ENCODE results near the gene CNTLN. TPM values are rescaled to one million over a fixed set of nuclear protein-coding genes. Genes with fewer than 3 reads are reported as not detected.
"Not testable (repeated sequence)": the region's sequence is repeated elsewhere in the genome, so short reads cannot be mapped to it uniquely, and the experiment has no call there.

CNTLN gene
- total RNA-seq, 2 experiments from 2014 or later = 1.1 to 1.2 TPM

- DNase-seq (no peak), ATAC-seq (no peak)
- ChIA-PET POLR2A (no interaction called here), CTCF (no interaction called here)
- Mint-ChIP-seq H3K9me3 (ENCODE audit: low read depth) (no peaks in the 10 kb centered on the region), H3K27me3 (no peaks in the 10 kb centered on the region), H3K27ac (no peak overlapping the region), H3K4me1 (no peaks in the 10 kb centered on the region), H3K4me3 (no peak overlapping the region), H3K36me3 (ENCODE audit: low read depth) (no peaks in the 10 kb centered on the region)
- intact Hi-C loops (cut with DNase I, micrococcal nuclease) = no loop called here
Observed at GRCh38 chr9:17486396-17486795, 351.6 kb downstream of the CNTLN start.

- no peaks in the 10 kb centered on the region for H3K27me3 Mint-ChIP-seq
- ChIA-PET CTCF (no interaction called here), POLR2A (no interaction called here)
- DNase-seq = no peak
- no peak overlapping the region for H3K27ac Mint-ChIP-seq
- no peaks in the 10 kb centered on the region for H3K4me1 Mint-ChIP-seq
- intact Hi-C loops (cut with DNase I, micrococcal nuclease) = no loop called here
- no peak overlapping the region for H3K4me3 Mint-ChIP-seq
- no peaks in the 10 kb centered on the region for H3K36me3 Mint-ChIP-seq (ENCODE audit: low read depth)
- ATAC-seq = no peak
- H3K9me3 Mint-ChIP-seq (ENCODE audit: low read depth) = no peaks in the 10 kb centered on the region
Observed at GRCh38 chr9:17487467-17487866, 352.6 kb downstream of the CNTLN start.

- CTCF ChIA-PET = interaction anchor here (0.7 to 2.0 kb wide), 3 partner anchors 26 to 538 kb away, joined by 3 to 5 read pairs (median 3); no protein-coding TSS in a partner anchor
- Mint-ChIP-seq H3K36me3 (ENCODE audit: low read depth) (no peaks in the 10 kb centered on the region), H3K27ac (no peak overlapping the region), H3K4me3 (no peak overlapping the region), H3K27me3 (no peaks in the 10 kb centered on the region), H3K4me1 (no peaks in the 10 kb centered on the region), H3K9me3 (ENCODE audit: low read depth) (no peaks in the 10 kb centered on the region)
- DNase-seq (no peak), ATAC-seq (no peak)
- POLR2A ChIA-PET = no interaction called here
- intact Hi-C loops (cut with DNase I, micrococcal nuclease) = no loop called here
Observed at GRCh38 chr9:17488662-17489061, 353.8 kb downstream of the CNTLN start.

GRCh38 chr9:17490110-17490509 lies 355.3 kb downstream of the CNTLN start:
- Mint-ChIP-seq H3K9me3 (ENCODE audit: low read depth) (no peaks in the 10 kb centered on the region), H3K4me1 (no peaks in the 10 kb centered on the region), H3K27me3 (no peaks in the 10 kb centered on the region), H3K4me3 (no peak overlapping the region), H3K27ac (no peak overlapping the region), H3K36me3 (ENCODE audit: low read depth) (no peaks in the 10 kb centered on the region)
- ATAC-seq (no peak), DNase-seq (no peak)
- ChIA-PET POLR2A (no interaction called here), CTCF (interaction anchor here (2.0 kb wide), 1 partner anchor 27 kb away, joined by 5 read pairs; no protein-coding TSS in a partner anchor)
- intact Hi-C loops (cut with DNase I, micrococcal nuclease) = no loop called here

GRCh38 chr9:17491780-17492179 lies 356.9 kb downstream of the CNTLN start:
- POLR2A ChIA-PET = no interaction called here
- H3K36me3 Mint-ChIP-seq (ENCODE audit: low read depth) = no peaks in the 10 kb centered on the region
- H3K9me3 Mint-ChIP-seq (ENCODE audit: low read depth) = peaks cover 2% of the 10 kb centered on the region
- intact Hi-C loops (cut with DNase I, micrococcal nuclease) = no loop called here
- H3K27ac Mint-ChIP-seq = no peak overlapping the region
- no peaks in the 10 kb centered on the region for H3K4me1 Mint-ChIP-seq
- no peak for ATAC-seq
- H3K27me3 Mint-ChIP-seq = no peaks in the 10 kb centered on the region
- H3K4me3 Mint-ChIP-seq = no peak overlapping the region
- CTCF ChIA-PET = no interaction called here
- DNase-seq = no peak

GRCh38 chr9:17503196-17503595 lies 368.4 kb downstream of the CNTLN start:
- DNase-seq = no peak
- Mint-ChIP-seq H3K9me3 (ENCODE audit: low read depth) (no peaks in the 10 kb centered on the region), H3K4me3 (no peak overlapping the region), H3K27me3 (no peaks in the 10 kb centered on the region), H3K27ac (no peak overlapping the region), H3K36me3 (ENCODE audit: low read depth) (no peaks in the 10 kb centered on the region), H3K4me1 (no peaks in the 10 kb centered on the region)
- POLR2A ChIA-PET = no interaction called here
- CTCF ChIA-PET = interaction anchor here (0.6 kb wide), 1 partner anchor 42 kb away, joined by 6 read pairs; no protein-coding TSS in a partner anchor
- ATAC-seq = no peak
- intact Hi-C loops (cut with DNase I, micrococcal nuclease) = no loop called here

GRCh38 chr9:17509151-17509550 lies 374.3 kb downstream of the CNTLN start:
- intact Hi-C loops (cut with DNase I, micrococcal nuclease) = no loop called here
- CTCF ChIA-PET = no interaction called here

GRCh38 chr9:17509701-17510100 lies 374.9 kb downstream of the CNTLN start:
- no peaks in the 10 kb centered on the region for H3K36me3 Mint-ChIP-seq (ENCODE audit: low read depth)
- DNase-seq (no peak), ATAC-seq (no peak)
- no peak overlapping the region for H3K27ac Mint-ChIP-seq
- H3K4me1 Mint-ChIP-seq = no peaks in the 10 kb centered on the region
- intact Hi-C loops (cut with DNase I, micrococcal nuclease) = no loop called here
- ChIA-PET POLR2A (no interaction called here), CTCF (no interaction called here)
- no peaks in the 10 kb centered on the region for H3K9me3 Mint-ChIP-seq (ENCODE audit: low read depth)
- no peaks in the 10 kb centered on the region for H3K27me3 Mint-ChIP-seq
- no peak overlapping the region for H3K4me3 Mint-ChIP-seq

More at GRCh38 chr9:17509151-17509550, 374.3 kb downstream of the CNTLN start:
- H3K9me3 Mint-ChIP-seq (ENCODE audit: low read depth) = no peaks in the 10 kb centered on the region
- POLR2A ChIA-PET = no interaction called here
- ATAC-seq (no peak), DNase-seq (no peak)
- no peaks in the 10 kb centered on the region for H3K27me3 Mint-ChIP-seq
- no peaks in the 10 kb centered on the region for H3K36me3 Mint-ChIP-seq (ENCODE audit: low read depth)
- no peaks in the 10 kb centered on the region for H3K4me1 Mint-ChIP-seq
- H3K4me3 Mint-ChIP-seq = no peak overlapping the region
- H3K27ac Mint-ChIP-seq = no peak overlapping the region

- intact Hi-C loops (cut with DNase I, micrococcal nuclease) = no loop called here
- DNase-seq = no peak
- H3K36me3 Mint-ChIP-seq (ENCODE audit: low read depth) = no peaks in the 10 kb centered on the region
- H3K27me3 Mint-ChIP-seq = no peaks in the 10 kb centered on the region
- ChIA-PET CTCF (interaction anchor here (0.7 kb wide), 1 partner anchor 967 kb away, joined by 3 read pairs; no protein-coding TSS in a partner anchor), POLR2A (interaction anchor here (0.5 kb wide), 1 partner anchor 44 kb away, joined by 4 read pairs; no protein-coding TSS in a partner anchor)
- no peaks in the 10 kb centered on the region for H3K4me1 Mint-ChIP-seq
- H3K9me3 Mint-ChIP-seq (ENCODE audit: low read depth) = no peaks in the 10 kb centered on the region
- no peak overlapping the region for H3K27ac Mint-ChIP-seq
- H3K4me3 Mint-ChIP-seq = no peak overlapping the region
- no peak for ATAC-seq
Observed at GRCh38 chr9:17519761-17520160, 384.9 kb downstream of the CNTLN start.

- no peak overlapping the region for H3K4me3 Mint-ChIP-seq
- H3K36me3 Mint-ChIP-seq (ENCODE audit: low read depth) = no peaks in the 10 kb centered on the region
- ATAC-seq (no peak), DNase-seq (no peak)
- no peaks in the 10 kb centered on the region for H3K9me3 Mint-ChIP-seq (ENCODE audit: low read depth)
- intact Hi-C loops (cut with DNase I, micrococcal nuclease) = no loop called here
- H3K27me3 Mint-ChIP-seq = no peaks in the 10 kb centered on the region
- ChIA-PET POLR2A (interaction anchor here (0.5 kb wide), 1 partner anchor 45 kb away, joined by 4 read pairs; no protein-coding TSS in a partner anchor), CTCF (no interaction called here)
- no peak overlapping the region for H3K27ac Mint-ChIP-seq
- H3K4me1 Mint-ChIP-seq = no peaks in the 10 kb centered on the region
Observed at GRCh38 chr9:17520268-17521064, 385.6 kb downstream of the CNTLN start.

GRCh38 chr9:17521100-17521855 lies 386.4 kb downstream of the CNTLN start:
- H3K9me3 Mint-ChIP-seq (ENCODE audit: low read depth) = no peaks in the 10 kb centered on the region
- H3K4me3 Mint-ChIP-seq = no peak overlapping the region
- DNase-seq = no peak
- no peak overlapping the region for H3K27ac Mint-ChIP-seq
- H3K27me3 Mint-ChIP-seq = no peaks in the 10 kb centered on the region
- no peaks in the 10 kb centered on the region for H3K36me3 Mint-ChIP-seq (ENCODE audit: low read depth)
- intact Hi-C loops (cut with DNase I, micrococcal nuclease) = no loop called here
- no peaks in the 10 kb centered on the region for H3K4me1 Mint-ChIP-seq
- no peak for ATAC-seq
- POLR2A ChIA-PET = no interaction called here
- CTCF ChIA-PET = interaction anchor here (0.8 kb wide), 1 partner anchor 68 kb away, joined by 3 read pairs; no protein-coding TSS in a partner anchor

- ATAC-seq; H3K4me1 Mint-ChIP-seq; POLR2A ChIA-PET; H3K27me3 Mint-ChIP-seq; H3K4me3 Mint-ChIP-seq; H3K36me3 Mint-ChIP-seq (ENCODE audit: low read depth); H3K9me3 Mint-ChIP-seq (ENCODE audit: low read depth); DNase-seq; H3K27ac Mint-ChIP-seq: not testable (repeated sequence)
- CTCF ChIA-PET = interaction anchor here (0.6 to 0.7 kb wide), 4 partner anchors 64 to 1076 kb away, joined by 3 to 4 read pairs (median 3); no protein-coding TSS in a partner anchor
- intact Hi-C loops (cut with DNase I, micrococcal nuclease) = loop anchor here in 1 of 2 experiments (5.0 kb wide), 1 partner anchor 916 kb away; no protein-coding TSS in a partner anchor
Observed at GRCh38 chr9:17526726-17527125, 391.9 kb downstream of the CNTLN start.

Measured in activated CD4-positive, alpha-beta T cell treated with anti-CD3 and anti-CD28 coated beads for 36 hours (primary cell).